ENCODE measurements around the gene PPARD. TPM values are rescaled to one million over a fixed set of nuclear protein-coding genes. Genes with fewer than 3 reads are reported as not detected.
A peak's percentile ranks its signal among the peaks of the same experiment; 100 is the strongest.

Gene PPARD
- total and polyA plus RNA-seq, 2 of the 13 experiments (the other 11 are each of a cell fraction or from before 2014, with no cell fraction given), result 6.1 to 13.3 TPM

DNA sequence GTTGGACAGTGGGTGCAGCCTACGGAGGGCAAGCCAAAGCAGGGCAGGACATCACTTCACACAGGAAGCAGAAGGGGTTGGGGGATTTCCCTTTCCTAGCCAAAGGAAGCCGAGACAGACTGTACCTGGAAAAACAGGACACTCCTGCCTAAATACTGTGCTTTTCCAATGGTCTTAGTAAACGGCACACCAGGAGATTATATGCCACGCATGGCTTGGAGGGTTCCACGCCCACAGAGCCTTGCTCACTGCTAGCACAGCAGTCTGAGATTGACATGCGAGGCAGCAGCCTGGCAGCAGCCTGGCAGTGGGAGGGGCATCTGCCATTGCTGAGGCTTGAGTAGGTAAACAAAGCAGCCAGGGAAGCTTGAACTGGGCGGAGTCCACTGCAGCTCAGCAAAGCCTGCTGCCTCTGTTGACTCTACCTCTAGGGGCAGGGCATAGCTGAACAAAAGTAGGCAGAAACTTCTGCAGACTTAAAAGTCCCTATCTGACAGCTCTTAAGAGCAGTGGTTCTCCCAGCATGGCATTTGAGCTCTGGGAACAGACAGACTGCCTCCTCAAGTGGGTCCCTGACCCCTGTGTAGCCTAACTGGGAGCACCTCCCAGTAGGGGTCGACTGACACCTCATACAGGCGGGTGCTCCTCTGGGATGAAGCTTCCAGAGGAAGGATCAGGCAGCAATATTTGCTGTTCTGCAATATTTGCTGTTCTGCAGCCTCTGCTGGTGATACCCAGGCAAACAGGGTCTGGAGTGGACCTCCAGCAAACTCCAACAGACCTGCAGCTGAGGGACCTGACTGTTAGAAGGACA is 10.1 kb upstream of the PPARD start (continued):
- TF ChIP-seq, protein P1, sequence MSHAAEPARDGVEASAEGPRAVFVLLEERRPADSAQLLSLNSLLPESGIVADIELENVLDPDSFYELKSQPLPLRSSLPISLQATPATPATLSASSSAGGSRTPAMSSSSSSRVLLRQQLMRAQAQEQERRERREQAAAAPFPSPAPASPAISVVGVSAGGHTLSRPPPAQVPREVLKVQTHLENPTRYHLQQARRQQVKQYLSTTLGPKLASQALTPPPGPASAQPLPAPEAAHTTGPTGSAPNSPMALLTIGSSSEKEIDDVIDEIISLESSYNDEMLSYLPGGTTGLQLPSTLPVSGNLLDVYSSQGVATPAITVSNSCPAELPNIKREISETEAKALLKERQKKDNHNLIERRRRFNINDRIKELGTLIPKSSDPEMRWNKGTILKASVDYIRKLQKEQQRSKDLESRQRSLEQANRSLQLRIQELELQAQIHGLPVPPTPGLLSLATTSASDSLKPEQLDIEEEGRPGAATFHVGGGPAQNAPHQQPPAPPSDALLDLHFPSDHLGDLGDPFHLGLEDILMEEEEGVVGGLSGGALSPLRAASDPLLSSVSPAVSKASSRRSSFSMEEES (CRISPR knock-in tag; IDR thresholded peaks at IDR 0.05), result 0 out of 2 replicates have a peak, but pooled peaks have one; percentile 35
- TF ChIP-seq HDAC2 (CRISPR knock-in tag; IDR thresholded peaks at IDR 0.05), result peak; percentile 95
- peak; percentile 73; the same call in 1 of the 2 replicates for TF ChIP-seq SMAD3 (CRISPR knock-in tag; IDR thresholded peaks at IDR 0.05)
- TF ChIP-seq TEAD3 (CRISPR knock-in tag; optimal IDR thresholded peaks at IDR 0.05; ENCODE audit: borderline replicate concordance), result peak; percentile 91
- TF ChIP-seq, protein P2, sequence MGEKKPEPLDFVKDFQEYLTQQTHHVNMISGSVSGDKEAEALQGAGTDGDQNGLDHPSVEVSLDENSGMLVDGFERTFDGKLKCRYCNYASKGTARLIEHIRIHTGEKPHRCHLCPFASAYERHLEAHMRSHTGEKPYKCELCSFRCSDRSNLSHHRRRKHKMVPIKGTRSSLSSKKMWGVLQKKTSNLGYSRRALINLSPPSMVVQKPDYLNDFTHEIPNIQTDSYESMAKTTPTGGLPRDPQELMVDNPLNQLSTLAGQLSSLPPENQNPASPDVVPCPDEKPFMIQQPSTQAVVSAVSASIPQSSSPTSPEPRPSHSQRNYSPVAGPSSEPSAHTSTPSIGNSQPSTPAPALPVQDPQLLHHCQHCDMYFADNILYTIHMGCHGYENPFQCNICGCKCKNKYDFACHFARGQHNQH (CRISPR knock-in tag; IDR thresholded peaks at IDR 0.05), result peak; percentile 77; the same call in 1 of the 2 replicates
- peak; percentile 98; the same call in 1 of the 2 replicates for TF ChIP-seq ZNF292 (CRISPR knock-in tag; IDR thresholded peaks at IDR 0.05; ENCODE audit: borderline replicate concordance, low read depth)
- peak; percentile 46; the same call in 1 of the 2 replicates for TF ChIP-seq KMT2B (CRISPR knock-in tag; IDR thresholded peaks at IDR 0.05)
- TF ChIP-seq PHF5A (CRISPR knock-in tag; IDR thresholded peaks at IDR 0.05; ENCODE audit: low read depth, unreplicated experiment), result peak; percentile 70
- TF ChIP-seq YEATS2 (CRISPR knock-in tag; IDR thresholded peaks at IDR 0.05; ENCODE audit: borderline replicate concordance), result peak; percentile 60; the same call in 1 of the 2 replicates
- 0 out of 2 replicates have a peak, but pooled peaks have one; percentile 57 for TF ChIP-seq ZNF230 (CRISPR knock-in tag; IDR thresholded peaks at IDR 0.05)
- TF ChIP-seq, protein P3, sequence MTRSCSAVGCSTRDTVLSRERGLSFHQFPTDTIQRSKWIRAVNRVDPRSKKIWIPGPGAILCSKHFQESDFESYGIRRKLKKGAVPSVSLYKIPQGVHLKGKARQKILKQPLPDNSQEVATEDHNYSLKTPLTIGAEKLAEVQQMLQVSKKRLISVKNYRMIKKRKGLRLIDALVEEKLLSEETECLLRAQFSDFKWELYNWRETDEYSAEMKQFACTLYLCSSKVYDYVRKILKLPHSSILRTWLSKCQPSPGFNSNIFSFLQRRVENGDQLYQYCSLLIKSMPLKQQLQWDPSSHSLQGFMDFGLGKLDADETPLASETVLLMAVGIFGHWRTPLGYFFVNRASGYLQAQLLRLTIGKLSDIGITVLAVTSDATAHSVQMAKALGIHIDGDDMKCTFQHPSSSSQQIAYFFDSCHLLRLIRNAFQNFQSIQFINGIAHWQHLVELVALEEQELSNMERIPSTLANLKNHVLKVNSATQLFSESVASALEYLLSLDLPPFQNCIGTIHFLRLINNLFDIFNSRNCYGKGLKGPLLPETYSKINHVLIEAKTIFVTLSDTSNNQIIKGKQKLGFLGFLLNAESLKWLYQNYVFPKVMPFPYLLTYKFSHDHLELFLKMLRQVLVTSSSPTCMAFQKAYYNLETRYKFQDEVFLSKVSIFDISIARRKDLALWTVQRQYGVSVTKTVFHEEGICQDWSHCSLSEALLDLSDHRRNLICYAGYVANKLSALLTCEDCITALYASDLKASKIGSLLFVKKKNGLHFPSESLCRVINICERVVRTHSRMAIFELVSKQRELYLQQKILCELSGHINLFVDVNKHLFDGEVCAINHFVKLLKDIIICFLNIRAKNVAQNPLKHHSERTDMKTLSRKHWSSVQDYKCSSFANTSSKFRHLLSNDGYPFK (CRISPR knock-in tag; IDR thresholded peaks at IDR 0.05; ENCODE audit: borderline replicate concordance), result peak; percentile 55; the same call in 1 of the 2 replicates
- TF ChIP-seq SP4 (CRISPR knock-in tag; IDR thresholded peaks at IDR 0.05), result peak; percentile 61; the same call in 1 of the 2 replicates
- peak; percentile 68; the same call in 1 of the 2 replicates for TF ChIP-seq ZNF431 (CRISPR knock-in tag; IDR thresholded peaks at IDR 0.05; ENCODE audit: borderline replicate concordance, low read depth)
- TF ChIP-seq, protein P4, sequence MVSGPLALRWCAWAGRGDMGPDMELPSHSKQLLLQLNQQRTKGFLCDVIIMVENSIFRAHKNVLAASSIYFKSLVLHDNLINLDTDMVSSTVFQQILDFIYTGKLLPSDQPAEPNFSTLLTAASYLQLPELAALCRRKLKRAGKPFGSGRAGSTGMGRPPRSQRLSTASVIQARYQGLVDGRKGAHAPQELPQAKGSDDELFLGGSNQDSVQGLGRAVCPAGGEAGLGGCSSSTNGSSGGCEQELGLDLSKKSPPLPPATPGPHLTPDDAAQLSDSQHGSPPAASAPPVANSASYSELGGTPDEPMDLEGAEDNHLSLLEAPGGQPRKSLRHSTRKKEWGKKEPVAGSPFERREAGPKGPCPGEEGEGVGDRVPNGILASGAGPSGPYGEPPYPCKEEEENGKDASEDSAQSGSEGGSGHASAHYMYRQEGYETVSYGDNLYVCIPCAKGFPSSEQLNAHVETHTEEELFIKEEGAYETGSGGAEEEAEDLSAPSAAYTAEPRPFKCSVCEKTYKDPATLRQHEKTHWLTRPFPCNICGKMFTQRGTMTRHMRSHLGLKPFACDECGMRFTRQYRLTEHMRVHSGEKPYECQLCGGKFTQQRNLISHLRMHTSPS (CRISPR knock-in tag; IDR thresholded peaks at IDR 0.05; ENCODE audit: low read depth), result peak; percentile 99
- TF ChIP-seq SIX4 (CRISPR knock-in tag; IDR thresholded peaks at IDR 0.05), result peak; percentile 67; the same call in 1 of the 2 replicates
- TF ChIP-seq FOSL2 (CRISPR knock-in tag; IDR thresholded peaks at IDR 0.05), result peak; percentile 58
- TF ChIP-seq, protein P5, sequence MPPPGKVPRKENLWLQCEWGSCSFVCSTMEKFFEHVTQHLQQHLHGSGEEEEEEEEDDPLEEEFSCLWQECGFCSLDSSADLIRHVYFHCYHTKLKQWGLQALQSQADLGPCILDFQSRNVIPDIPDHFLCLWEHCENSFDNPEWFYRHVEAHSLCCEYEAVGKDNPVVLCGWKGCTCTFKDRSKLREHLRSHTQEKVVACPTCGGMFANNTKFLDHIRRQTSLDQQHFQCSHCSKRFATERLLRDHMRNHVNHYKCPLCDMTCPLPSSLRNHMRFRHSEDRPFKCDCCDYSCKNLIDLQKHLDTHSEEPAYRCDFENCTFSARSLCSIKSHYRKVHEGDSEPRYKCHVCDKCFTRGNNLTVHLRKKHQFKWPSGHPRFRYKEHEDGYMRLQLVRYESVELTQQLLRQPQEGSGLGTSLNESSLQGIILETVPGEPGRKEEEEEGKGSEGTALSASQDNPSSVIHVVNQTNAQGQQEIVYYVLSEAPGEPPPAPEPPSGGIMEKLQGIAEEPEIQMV (CRISPR knock-in tag; IDR thresholded peaks at IDR 0.05; ENCODE audit: low read depth), result 0 out of 2 replicates have a peak, but pooled peaks have one; percentile 63
- TF ChIP-seq IRF2 (CRISPR knock-in tag; IDR thresholded peaks at IDR 0.05), result peak; percentile 71; the same call in 1 of the 2 replicates
- TF ChIP-seq ZSCAN9 (CRISPR knock-in tag; IDR thresholded peaks at IDR 0.05; ENCODE audit: borderline replicate concordance), result 0 out of 2 replicates have a peak, but pooled peaks have one; percentile 40
- peak; percentile 51 for TF ChIP-seq RARA (CRISPR knock-in tag; IDR thresholded peaks at IDR 0.05)

Measured in HepG2 (cell line).